ENCODE measurements around the gene ANXA2. TPM values are rescaled to one million over a fixed set of nuclear protein-coding genes. Genes with fewer than 3 reads are reported as not detected.
A peak's percentile ranks its signal among the peaks of the same experiment; 100 is the strongest.

Gene ANXA2
- total RNA-seq, 2 donors from 2014 or later, result 28.8 to 92.4 TPM

DNA sequence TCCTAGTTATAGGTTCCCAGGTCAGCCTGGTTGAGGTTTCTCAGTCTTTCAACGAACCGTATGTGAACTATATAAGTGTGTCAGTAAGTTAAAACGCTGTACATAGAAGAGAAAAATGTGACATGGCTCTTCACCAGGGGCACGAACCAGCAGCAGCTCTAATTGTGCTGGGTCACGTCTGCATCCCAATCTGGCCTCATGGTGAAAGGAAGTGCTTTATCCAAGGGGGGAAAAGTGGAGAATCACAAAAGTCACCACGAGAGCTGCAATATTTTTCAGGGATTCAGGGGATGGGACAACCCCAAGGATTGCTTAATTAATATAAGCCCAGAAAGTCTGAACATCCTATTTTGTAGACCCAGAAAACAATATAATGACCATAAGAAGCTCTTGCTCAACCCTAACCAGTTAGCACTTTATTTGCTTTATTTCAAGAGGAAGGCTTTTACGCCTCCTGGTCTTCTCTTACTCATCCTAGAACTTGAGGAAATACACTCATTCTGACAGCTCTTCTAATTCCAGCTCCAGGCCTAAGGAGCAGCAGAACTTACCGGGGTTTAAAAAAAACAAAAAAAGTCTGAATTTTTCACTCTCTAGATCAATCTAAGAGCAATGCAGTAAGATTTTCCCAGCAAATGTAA, 16.5 kb downstream of the ANXA2 start:
- DNase-seq (ENCODE audit: low spot score in 2 of 2) (no peak), ATAC-seq (no peak)
- Mint-ChIP-seq H3K27ac (no peak overlapping the region), H3K36me3 (no peaks in the 10 kb centered on the region), H3K9me3 (no peaks in the 10 kb centered on the region)

DNA sequence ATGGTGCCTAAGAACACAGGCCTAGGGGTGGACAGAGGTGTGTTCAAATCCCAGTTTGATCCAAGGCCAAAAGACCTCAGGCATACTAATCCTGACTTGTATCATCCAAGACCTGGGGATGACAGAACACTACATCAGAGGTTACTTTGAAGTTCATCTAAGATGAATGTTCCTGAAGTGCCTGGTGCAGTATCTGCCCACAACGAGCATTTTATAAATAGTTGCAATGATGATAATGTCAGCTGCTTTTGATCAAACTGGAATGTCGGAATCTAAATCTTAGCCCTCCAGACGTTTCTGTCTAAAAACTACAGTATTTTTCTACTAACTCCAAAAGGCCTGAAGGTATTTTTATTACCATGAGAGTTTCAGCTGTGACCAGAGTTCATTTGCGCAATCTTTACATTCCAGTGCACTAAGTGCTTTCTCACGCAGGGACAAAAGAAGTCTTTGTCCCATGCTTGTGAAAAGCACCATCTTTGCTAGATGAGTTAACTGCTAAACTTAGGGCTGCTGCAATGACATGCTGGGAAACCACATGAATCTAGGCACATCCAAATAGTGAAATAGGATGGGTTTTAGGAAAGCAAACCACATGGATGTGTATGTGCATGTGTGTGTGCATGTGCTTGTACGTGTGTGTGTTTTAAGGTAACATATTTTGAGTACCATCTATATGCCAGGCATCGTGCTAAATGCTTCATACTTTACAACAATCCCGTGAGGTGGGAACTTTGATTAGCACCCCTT, 18.1 kb downstream of the ANXA2 start:
- DNase-seq (ENCODE audit: low spot score in 2 of 2) (no peak), ATAC-seq (no peak)
- Mint-ChIP-seq H3K36me3 (no peaks in the 10 kb centered on the region), H3K27ac (no peak overlapping the region), H3K9me3 (no peaks in the 10 kb centered on the region)

DNA sequence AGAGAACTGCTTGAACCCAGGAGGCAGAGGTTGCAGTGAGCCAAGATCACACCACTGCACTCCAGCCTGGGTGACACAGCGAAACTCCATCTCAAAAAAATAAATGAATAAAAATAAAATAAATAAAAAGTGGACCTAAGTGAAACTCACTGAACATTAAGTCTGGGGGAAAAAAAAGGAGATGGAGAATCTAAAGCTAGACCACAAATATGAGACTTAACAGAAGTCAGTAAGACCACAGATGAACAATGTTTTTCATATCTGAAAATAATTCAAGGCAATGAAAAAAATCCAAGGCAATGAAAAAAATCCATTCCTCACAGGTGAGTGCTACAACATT, 18.6 kb downstream of the ANXA2 start:
- H3K36me3 Mint-ChIP-seq, result peaks cover 0 to 2% of the 10 kb centered on the region in 2 donors
- H3K9me3 Mint-ChIP-seq, result no peaks in the 10 kb centered on the region
- no peak overlapping the region for H3K27ac Mint-ChIP-seq
- DNase-seq (ENCODE audit: low spot score in 2 of 2) (no peak), ATAC-seq (no peak)

DNA sequence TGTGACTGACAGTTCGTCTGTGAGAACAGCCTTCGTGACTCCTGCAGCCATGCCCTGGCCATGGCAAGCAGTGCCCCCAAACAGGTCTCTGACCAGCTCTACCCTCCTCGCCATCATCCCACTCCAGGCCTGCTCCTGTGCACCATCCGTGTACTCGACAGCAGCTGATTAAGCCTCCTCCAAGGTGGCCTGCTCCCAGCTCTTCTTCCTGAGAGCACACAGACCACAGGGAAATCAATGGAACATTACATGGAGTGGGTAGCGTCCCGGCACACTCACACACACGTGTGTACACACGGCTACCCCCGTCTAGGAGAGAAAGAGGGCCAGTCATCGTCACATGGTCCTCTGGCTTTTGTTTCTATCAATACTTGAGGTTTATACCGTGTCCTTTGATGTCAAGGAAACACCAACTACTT, 21.1 kb downstream of the ANXA2 start:
- Mint-ChIP-seq H3K27ac (no peak overlapping the region), H3K36me3 (peaks cover 0 to 5% of the 10 kb centered on the region in 2 donors), H3K9me3 (no peaks in the 10 kb centered on the region)
- DNase-seq (ENCODE audit: low spot score in 2 of 2) (no peak), ATAC-seq (no peak)

DNA sequence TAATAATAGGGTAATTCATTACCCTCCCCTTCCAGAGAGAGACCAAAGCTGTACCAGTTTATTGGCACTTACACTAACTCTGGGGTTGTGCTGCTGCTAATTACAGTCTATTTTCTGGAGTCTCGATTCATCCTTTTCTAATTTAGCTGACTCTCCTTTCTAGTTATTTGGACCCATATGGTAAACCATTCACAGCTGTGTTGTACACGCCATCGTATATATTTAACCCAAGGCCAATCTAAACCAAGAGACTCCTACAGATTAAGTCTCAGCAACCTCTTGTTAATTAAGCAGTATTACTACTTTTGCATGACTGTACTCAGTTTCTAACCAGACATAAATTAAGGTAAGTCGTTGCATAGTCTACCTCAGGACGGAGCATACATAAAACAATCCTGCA, 22.5 kb downstream of the ANXA2 start:
- H3K36me3 Mint-ChIP-seq, result peaks cover 0 to 5% of the 10 kb centered on the region in 2 donors
- ATAC-seq (no peak), DNase-seq (ENCODE audit: low spot score in 2 of 2) (no peak)
- H3K9me3 Mint-ChIP-seq, result no peaks in the 10 kb centered on the region
- H3K27ac Mint-ChIP-seq, result no peak overlapping the region

DNA sequence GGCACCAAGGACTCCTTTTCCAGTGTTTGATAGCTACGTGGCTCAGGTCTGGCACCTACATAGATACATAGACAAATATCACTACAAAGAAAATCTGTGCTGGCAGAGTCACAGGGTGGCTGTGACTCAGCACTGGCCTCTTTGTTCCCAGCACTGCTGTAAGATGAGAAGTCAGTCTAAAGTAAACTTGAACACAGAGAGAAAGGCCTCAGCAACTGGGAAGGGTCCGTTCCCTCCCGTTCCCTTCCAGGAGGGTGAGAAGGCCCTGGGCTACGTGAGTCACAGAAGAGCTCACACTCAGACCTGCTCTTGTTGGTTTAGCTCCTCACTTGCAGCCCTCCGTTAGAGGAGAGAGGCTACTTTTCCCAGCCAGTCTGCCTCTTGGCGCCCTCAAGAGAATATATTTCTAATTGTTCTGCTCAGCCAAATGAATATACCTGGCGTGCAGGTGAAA, 23.1 kb downstream of the ANXA2 start:
- Mint-ChIP-seq H3K9me3 (no peaks in the 10 kb centered on the region), H3K36me3 (peaks cover 0 to 5% of the 10 kb centered on the region in 2 donors), H3K27ac (no peak overlapping the region)
- DNase-seq (ENCODE audit: low spot score in 2 of 2), result no peak
- peak; percentile 14 to 43 for ATAC-seq

DNA sequence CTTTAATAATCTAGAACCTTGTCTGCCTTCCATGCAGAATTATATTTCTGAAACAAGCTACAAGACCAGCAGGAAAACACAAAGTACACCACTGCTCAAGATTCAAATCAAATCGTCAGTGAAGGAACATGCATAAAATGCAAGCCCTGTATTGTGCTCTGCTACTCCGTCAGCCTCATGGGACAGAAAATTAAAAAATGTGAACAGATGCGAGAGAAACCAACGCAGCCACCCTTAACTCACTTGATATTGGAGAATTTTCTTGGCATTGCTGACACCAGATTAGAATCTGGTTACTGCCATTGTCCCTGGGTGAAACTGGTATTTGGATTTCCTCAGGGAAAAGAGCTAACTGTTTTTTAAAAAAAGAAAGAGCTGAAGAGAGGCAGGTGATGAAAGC, 23.6 kb downstream of the ANXA2 start:
- ATAC-seq, result no peak
- Mint-ChIP-seq H3K27ac (no peak overlapping the region), H3K36me3 (peaks cover 0 to 5% of the 10 kb centered on the region in 2 donors), H3K9me3 (no peaks in the 10 kb centered on the region)
- DNase-seq (ENCODE audit: low spot score in 2 of 2), result no peak

DNA sequence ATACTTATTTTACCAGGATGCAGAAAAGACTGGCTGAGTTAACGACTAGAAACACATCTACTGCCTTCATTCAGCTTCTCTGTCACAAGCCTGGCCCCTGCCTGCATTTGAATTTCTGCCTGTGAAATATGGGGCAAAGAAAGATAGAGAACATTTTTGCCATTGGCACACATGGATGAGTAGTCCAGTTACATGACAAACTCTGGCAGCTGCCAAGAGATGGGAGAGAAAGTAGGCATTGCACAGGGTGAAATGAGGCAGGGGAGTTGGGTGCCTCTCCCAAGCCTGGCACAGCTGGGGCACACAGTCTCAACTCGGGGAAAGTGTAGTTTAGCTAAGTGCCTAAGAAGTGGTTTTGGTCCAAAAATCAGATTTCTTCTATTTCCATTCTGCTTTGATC, 24.0 kb downstream of the ANXA2 start:
- ATAC-seq (no peak), DNase-seq (ENCODE audit: low spot score in 2 of 2) (no peak)
- Mint-ChIP-seq H3K9me3 (no peaks in the 10 kb centered on the region), H3K36me3 (peaks cover 0 to 5% of the 10 kb centered on the region in 2 donors), H3K27ac (no peak overlapping the region)

DNA sequence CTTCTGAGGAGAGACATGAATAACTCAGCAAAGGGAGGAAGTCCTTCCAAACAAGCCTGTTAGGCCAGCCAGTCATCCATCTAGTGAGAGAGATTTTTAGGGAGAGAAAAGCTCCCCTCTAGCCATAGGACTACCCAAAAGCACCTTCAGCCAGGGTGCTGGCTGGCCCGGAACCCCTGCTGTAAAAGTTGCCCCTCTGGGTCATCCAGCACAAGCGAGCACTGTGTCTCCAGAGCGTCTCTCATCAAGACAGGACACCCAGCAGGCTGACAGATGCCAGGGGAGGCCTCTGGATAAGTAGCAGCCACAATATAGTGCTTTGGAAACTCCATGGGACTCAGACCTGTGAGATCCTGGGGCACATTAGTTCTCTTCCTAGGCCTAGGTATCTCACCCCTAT, 24.5 kb downstream of the ANXA2 start:
- no peaks in the 10 kb centered on the region for H3K9me3 Mint-ChIP-seq
- peaks cover 0 to 5% of the 10 kb centered on the region in 2 donors for H3K36me3 Mint-ChIP-seq
- no peak for DNase-seq (ENCODE audit: low spot score in 2 of 2)
- no peak overlapping the region for H3K27ac Mint-ChIP-seq
- no peak for ATAC-seq

DNA sequence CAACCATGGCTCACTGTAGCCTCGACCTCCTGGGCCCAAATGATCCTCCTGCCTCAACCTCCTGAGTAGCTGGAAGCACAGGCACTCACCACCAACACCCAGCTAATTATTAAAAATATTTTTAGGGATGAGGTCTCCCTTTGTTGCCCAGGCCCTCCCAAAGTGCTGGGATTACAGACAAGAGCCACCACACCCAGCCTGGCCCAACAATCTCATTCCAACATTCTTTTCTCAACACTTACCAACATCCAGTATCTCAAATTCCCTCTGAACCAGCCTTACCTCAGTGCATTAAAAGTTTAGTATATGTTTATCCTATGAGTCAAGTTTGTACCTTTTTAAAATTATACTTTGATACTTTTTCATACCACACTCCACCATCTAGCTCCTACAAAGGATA, 25.0 kb downstream of the ANXA2 start:
- no peak overlapping the region for H3K27ac Mint-ChIP-seq

DNA sequence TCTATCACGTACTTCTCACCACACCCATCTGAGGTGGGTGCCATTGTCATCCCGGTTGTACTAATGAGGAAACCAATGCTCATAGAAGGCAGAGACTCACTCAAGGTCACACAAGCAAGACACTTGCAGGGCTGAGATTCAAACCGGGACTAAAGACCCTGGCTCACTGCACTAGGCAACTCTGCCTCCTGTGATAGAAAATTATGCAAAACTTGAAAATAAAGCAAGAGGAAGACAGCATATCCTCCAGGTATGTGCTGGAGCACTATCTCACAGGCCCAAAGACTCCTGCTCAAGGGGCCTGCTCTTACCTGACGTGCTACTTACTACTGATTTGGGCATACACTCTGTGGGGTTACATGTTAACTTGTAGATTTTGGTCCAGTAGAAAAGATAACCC, 25.6 kb downstream of the ANXA2 start:
- Mint-ChIP-seq H3K27ac (no peak overlapping the region), H3K36me3 (peaks cover 0 to 5% of the 10 kb centered on the region in 2 donors)
- no peak for ATAC-seq

More for the DNA sequence above, 25.0 kb downstream of the ANXA2 start:
- H3K36me3 Mint-ChIP-seq, result peaks cover 0 to 5% of the 10 kb centered on the region in 2 donors
- ATAC-seq (no peak), DNase-seq (ENCODE audit: low spot score in 2 of 2) (no peak)
- H3K9me3 Mint-ChIP-seq, result no peaks in the 10 kb centered on the region

DNA sequence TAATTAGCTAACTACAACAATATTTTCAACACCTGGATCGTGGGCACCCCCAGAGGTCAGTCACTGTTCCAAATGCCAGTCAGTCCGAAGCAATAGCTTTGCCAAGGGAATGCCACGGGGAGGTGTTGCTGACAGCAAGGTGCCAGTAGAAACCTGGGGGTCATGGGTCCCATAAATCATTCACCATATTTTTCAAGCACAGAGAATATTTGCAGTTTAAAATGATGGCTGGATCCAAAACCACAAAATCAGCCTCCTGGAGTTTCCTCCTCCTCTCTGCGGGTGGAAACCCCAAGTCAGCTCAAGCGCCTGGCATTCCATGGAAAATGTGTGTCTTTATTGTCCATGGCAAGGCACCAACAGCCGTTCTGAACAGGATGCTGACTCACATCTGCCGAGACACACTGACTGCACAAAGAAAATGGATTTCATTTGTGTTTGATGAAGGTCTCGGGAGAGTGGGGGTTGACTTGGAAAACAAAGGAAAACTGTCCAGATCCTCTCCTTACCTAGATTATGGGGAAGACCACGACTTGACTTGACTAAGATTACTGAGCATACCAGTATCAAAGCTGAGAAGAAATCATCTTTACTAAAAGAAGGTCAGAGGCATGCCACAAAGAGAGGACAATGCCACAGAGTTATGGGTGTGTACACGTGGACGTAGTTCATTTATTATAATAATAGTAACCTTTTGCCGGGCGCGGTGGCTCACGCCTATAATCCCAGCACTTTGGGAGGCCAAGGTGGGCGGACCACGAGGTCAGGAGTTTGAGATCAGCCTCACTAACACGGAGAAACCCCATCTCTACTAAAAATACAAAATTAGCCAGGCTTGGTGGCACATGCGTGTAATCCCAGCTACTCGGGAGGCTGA, 26.4 kb downstream of the ANXA2 start:
- Mint-ChIP-seq H3K9me3 (no peaks in the 10 kb centered on the region), H3K36me3 (peaks cover 0 to 5% of the 10 kb centered on the region in 2 donors), H3K27ac (no peak overlapping the region)
- peak in 1 of 2 donors; percentile 18 for ATAC-seq
- no peak for DNase-seq (ENCODE audit: low spot score in 2 of 2)

More for the DNA sequence above, 25.6 kb downstream of the ANXA2 start:
- DNase-seq (ENCODE audit: low spot score in 2 of 2), result no peak
- H3K9me3 Mint-ChIP-seq, result no peaks in the 10 kb centered on the region

DNA sequence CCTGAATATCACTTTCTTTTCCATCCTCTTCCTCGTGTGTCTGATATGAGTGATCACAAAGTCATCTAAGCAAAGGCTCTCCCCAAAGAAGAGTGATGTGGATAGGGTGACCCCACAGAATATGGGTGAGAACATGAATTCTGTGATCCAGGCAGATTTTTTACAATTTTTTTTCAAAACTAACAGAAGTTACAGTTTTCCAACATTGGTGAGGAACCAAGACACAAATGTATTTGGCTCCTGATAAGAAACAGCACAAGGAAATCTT, 27.0 kb downstream of the ANXA2 start:
- DNase-seq (ENCODE audit: low spot score in 2 of 2), result no peak
- ATAC-seq, result peak in 1 of 2 donors; percentile 18
- Mint-ChIP-seq H3K27ac (no peak overlapping the region), H3K36me3 (peaks cover 0 to 5% of the 10 kb centered on the region in 2 donors), H3K9me3 (no peaks in the 10 kb centered on the region)

DNA sequence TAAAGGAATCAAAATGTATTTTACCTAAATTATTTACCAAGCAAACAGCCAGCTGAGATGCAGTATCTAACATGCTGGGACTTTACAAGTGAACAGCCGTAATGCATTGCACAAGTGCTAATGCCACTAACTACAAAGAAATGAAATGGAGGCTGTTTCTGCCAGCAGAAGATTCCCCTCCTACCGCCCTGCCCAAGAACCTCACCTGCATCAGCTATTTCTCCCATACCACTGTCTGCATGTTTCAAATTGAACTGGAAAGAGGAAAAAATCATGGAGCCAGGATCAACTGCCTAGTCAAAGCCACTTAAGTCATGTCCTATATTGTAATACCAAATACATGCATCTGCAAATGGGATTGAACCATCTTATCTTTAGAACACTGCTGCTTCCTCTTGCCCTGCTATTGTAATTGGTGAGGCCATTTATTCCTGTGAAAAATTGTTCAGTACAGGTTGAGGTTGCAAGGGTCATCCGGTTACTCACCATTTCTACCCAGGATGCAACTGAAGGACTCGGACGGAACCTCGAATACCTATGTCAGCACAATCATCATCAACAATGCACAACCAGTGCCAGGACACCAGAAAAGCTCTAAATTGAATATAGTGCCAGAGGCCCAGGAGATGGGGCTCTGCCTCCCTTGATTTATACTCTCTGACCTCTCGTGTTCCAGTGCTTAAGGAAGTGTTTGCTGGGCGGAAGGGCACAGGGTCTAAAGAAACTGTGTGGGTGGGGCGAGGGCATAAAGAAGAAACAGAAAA, 27.5 kb downstream of the ANXA2 start:
- H3K36me3 Mint-ChIP-seq, result peaks cover 0 to 5% of the 10 kb centered on the region in 2 donors
- DNase-seq (ENCODE audit: low spot score in 2 of 2) (no peak), ATAC-seq (no peak)
- H3K27ac Mint-ChIP-seq, result no peak overlapping the region
- no peaks in the 10 kb centered on the region for H3K9me3 Mint-ChIP-seq

DNA sequence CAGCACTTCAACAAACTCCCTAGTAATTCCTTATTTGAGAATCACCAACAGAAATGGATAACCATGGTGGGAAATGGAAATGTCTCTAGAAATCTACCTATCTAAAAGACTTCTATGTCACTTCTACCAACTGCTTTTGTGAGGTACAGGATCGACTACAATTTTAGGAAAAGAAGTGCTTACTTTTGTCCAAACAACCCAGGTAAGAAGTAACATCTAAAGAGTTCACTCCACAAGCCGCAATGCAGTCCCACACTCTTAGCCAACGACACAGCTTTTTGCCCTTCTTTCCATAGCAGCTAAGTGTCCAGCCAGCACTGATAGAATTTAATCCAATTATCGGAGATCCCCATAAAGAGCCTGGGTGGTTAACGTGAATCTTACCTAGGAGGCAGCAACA, 28.1 kb downstream of the ANXA2 start:
- DNase-seq (ENCODE audit: low spot score in 2 of 2), result no peak
- Mint-ChIP-seq H3K9me3 (no peaks in the 10 kb centered on the region), H3K27ac (no peak overlapping the region), H3K36me3 (peaks cover 0 to 5% of the 10 kb centered on the region in 2 donors)
- ATAC-seq, result no peak

DNA sequence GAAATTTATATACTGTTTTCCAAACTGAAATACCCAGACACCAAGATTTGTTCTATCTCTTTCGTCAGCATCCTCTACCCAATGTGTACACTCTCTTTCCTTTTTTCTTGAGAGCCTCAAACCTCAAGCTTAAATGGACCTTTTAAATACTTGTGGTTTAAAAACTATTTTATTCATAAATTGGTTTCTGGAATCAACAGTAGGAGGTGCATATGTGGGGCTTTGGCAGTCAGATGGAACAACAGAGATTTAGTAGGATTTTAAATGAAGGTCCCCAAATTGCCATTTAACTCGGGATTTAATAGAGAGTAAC, 33.2 kb downstream of the ANXA2 start:
- no peak overlapping the region for H3K27ac Mint-ChIP-seq
- no peak for DNase-seq (ENCODE audit: low spot score in 2 of 2)
- ATAC-seq, result no peak
- H3K36me3 Mint-ChIP-seq, result peaks cover 8 to 10% of the 10 kb centered on the region in 2 donors
- no peaks in the 10 kb centered on the region for H3K9me3 Mint-ChIP-seq
